Keratinocyte (primary cell): ENCODE results near the gene RELCH.

Source experiments
- EZH2 ChIP-seq: IDR thresholded peaks from one replicate; pipeline ENCODE4 v1.6.1; 2012; ENCODE audit warnings: inconsistent platforms, mild to moderate bottlenecking, low read length, moderate library complexity
- TF ChIP-seq, protein P1 (sequence below), 3 experiments: IDR thresholded peaks in 1 of 3; conservative IDR thresholded peaks in 1 of 3; optimal IDR thresholded peaks in 1 of 3; 2 replicates in 2 of 3; 3 replicates in 1 of 3; pipeline versions ENCODE3 to v1.5.1; 2011; ENCODE audit warnings: low read length in 3 of 3, mild to moderate bottlenecking in 3 of 3, moderate library complexity in 2 of 3, control low read depth in 1 of 3, inconsistent platforms in 1 of 3; ENCODE audit not compliant: insufficient read depth in 2 of 3; ENCODE audit errors: extremely low read depth in 1 of 3

DNA sequence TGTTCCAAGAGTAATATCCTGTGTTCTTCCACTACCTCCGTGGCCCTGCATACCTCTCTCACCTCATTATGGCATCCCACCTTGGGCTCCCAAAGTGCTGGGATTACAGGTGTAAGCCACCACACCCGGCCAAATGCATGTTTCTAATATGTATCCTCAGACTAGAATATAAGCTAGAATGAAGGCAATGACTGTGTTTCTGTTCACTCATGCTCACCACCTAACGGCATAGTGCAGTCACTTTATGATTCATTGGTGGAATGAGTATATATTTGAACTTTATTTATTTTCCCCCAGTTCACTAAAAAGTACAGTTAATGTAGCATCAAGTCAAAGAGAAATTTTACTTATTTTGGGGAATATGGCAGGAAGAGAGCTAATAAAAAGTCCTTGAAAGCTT lies 11.5 kb upstream of the RELCH start:
- TF ChIP-seq, protein P1, sequence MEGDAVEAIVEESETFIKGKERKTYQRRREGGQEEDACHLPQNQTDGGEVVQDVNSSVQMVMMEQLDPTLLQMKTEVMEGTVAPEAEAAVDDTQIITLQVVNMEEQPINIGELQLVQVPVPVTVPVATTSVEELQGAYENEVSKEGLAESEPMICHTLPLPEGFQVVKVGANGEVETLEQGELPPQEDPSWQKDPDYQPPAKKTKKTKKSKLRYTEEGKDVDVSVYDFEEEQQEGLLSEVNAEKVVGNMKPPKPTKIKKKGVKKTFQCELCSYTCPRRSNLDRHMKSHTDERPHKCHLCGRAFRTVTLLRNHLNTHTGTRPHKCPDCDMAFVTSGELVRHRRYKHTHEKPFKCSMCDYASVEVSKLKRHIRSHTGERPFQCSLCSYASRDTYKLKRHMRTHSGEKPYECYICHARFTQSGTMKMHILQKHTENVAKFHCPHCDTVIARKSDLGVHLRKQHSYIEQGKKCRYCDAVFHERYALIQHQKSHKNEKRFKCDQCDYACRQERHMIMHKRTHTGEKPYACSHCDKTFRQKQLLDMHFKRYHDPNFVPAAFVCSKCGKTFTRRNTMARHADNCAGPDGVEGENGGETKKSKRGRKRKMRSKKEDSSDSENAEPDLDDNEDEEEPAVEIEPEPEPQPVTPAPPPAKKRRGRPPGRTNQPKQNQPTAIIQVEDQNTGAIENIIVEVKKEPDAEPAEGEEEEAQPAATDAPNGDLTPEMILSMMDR (optimal IDR thresholded peaks at IDR 0.05 in 1 of 3, IDR thresholded peaks at IDR 0.05 in 1 of 3, conservative IDR thresholded peaks at IDR 0.05 in 1 of 3; ENCODE audit: extremely low read depth in 1 of 3, insufficient read depth in 2 of 3, low read length in 3 of 3): no peak
- TF ChIP-seq EZH2: no peak
